Vagina (tissue), 2 donors: Measurements from ENCODE around the gene AKR1B15.
"Not testable (repeated sequence)": the region's sequence is repeated elsewhere in the genome, so short reads cannot be mapped to it uniquely, and the experiment has no call there.

Experiments used
- POLR2A ChIP-seq, 2 donors: fragments of 450-650 bp; IDR thresholded peaks; one replicate each; pipeline ENCODE4 v1.6.1; 2017; ENCODE audit warnings: antibody characterized with exemption in 2 of 2, mild to moderate bottlenecking in 2 of 2, moderate library complexity in 2 of 2
- POLR2AphosphoS5 ChIP-seq, 2 donors: sonication (generic); formaldehyde crosslinking; IDR thresholded peaks; one replicate each; pipeline ENCODE4 v1.9.0; 2017; ENCODE audit warnings: antibody characterized with exemption in 2 of 2, mild to moderate bottlenecking in 2 of 2, low read depth in 1 of 2; ENCODE audit not compliant: insufficient read depth in 1 of 2

DNA sequence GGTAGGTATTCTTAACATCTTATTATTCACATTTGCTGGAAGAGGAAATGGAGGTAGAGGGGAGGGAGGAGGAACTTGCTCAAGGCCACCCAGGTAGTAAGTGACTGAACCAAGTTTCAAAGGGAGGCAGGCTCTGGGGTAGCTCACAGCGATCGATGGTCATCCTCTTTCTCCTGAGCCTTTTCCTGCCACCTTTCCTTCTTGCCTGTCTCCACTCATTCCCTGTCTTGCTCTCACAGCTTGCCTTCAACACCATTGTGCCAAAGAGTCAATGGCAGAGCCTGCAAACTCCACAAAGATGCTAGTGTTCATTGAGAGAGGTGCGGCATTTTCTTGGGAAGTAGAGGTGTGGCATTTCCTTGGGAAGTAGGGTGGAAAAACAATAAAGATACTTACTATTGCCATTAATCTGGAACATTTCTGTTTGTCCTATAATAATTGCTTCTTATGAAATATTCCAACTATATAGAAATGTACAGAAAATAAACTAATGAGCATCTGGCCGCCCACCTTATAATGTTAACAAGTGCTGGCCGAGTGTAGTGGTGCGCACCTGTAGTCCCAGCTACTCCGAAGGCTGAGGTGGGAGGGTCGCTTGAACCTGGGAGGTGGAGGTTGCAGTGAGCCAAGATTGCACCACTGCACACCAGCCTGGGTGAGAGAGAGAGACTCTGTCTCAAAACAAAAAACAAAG is 7.3 kb upstream of the AKR1B15 start:
- not testable (repeated sequence) for TF ChIP-seq POLR2A (IDR thresholded peaks at IDR 0.05); POLR2AphosphoS5 (IDR thresholded peaks at IDR 0.05; ENCODE audit: insufficient read depth in 1 of 2, low read depth in 1 of 2)
